A549 (cell line): ENCODE results near the gene SYNPO2. TPM values are rescaled to one million over a fixed set of nuclear protein-coding genes. Genes with fewer than 3 reads are reported as not detected.

Experiments used
- ATAC-seq, 2 experiments: fragments of 200-7000 bp in 1 of 2; fragments of >200 bp in 1 of 2; cut with Nextera tagmentation in 1 of 2; cut with Tn5 transposase in 1 of 2; 3 replicates each; pipeline versions ENCODE4 v1.8.0 to v1.9.1; 2018 to 2020; ENCODE audit warnings: mild to moderate bottlenecking in 1 of 2, moderate library complexity in 1 of 2
- CTCF ChIA-PET: fragments of 300-600 bp; sonication (Branson Sonifier 250); formaldehyde crosslinking; extraction: SDS; loops from one replicate; lab custom pipeline; 2021; ENCODE audit warnings: antibody characterized with exemption, inconsistent platforms; lab: Yijun Ruan, JAX
- POLR2A ChIA-PET: fragments of 350-600 bp; formaldehyde crosslinking; extraction: SDS; loops from one replicate; lab custom pipeline; 2021; ENCODE audit warnings: antibody characterized with exemption, inconsistent platforms; lab: Yijun Ruan, JAX
- DNase-seq, 2 experiments: peaks; one replicate each; pipeline versions ENCODE4 v3.0.0 to v3.0.0-alpha.2; 2011 to 2016; ENCODE audit warnings: low read depth in 1 of 2, low spot score in 1 of 2
- FAIRE-seq: peaks from 2 replicates; lab custom pipeline; 2011; peaks lifted over from hg19 to GRCh38; lab: Jason Lieb, UNC
- H3K27ac ChIP-seq, 2 experiments: fragments of >200 bp; sonication (Bioruptor Twin); formaldehyde crosslinking; 3 replicates each; pipeline ENCODE4 v1.5.1; 2016 to 2017
- H3K4me1 ChIP-seq: fragments of >200 bp; sonication (Bioruptor Twin); formaldehyde crosslinking; 3 replicates; pipeline ENCODE4 v1.6.1; 2016
- H3K4me2 ChIP-seq: fragments of >200 bp; sonication (Bioruptor Twin); formaldehyde crosslinking; 3 replicates; pipeline ENCODE4 v1.6.1; 2016
- H3K4me3 ChIP-seq: fragments of >200 bp; sonication (Bioruptor Twin); formaldehyde crosslinking; 3 replicates; pipeline ENCODE4 v1.5.1; 2016
- H3K9me3 ChIP-seq: fragments of >200 bp; sonication (Bioruptor Twin); formaldehyde crosslinking; 3 replicates; pipeline ENCODE4 v1.6.1; 2016
- ATOH8 ChIP-seq: fragments of 250-450 bp; sonication (Bioruptor Pico); IDR thresholded peaks from 2 replicates; pipeline ENCODE4 v1.5.0; 2020; ENCODE audit warnings: low read depth, mild to moderate bottlenecking, moderate library complexity
- BCL3 ChIP-seq: fragments of >200 bp; sonication (Bioruptor Twin); formaldehyde crosslinking; IDR thresholded peaks from 3 replicates; pipeline ENCODE4 v1.6.1; 2016
- BHLHE40 ChIP-seq: IDR thresholded peaks from 2 replicates; pipeline ENCODE4 v1.6.1; 2012; ENCODE audit warnings: low read depth, low read length, inconsistent platforms
- CBX2 ChIP-seq: fragments of 200-600 bp; sonication (generic); IDR thresholded peaks from 2 replicates; pipeline ENCODE4 v1.6.1; 2016; ENCODE audit warnings: low read depth, mild to moderate bottlenecking, borderline replicate concordance
- CEBPB ChIP-seq, 2 experiments: fragments of >200 bp in 1 of 2; sonication (Bioruptor Twin) in 1 of 2; formaldehyde crosslinking in 1 of 2; IDR thresholded peaks; 2 replicates each; pipeline ENCODE4 v1.6.1; 2012 to 2016
- CHD4 ChIP-seq: fragments of 200-600 bp; sonication (generic); IDR thresholded peaks from 2 replicates; pipeline ENCODE4 v1.6.1; 2016; ENCODE audit warnings: antibody characterized with exemption, mild to moderate bottlenecking, borderline replicate concordance
- EHMT2 ChIP-seq: fragments of 200-600 bp; sonication (generic); IDR thresholded peaks from 2 replicates; pipeline ENCODE4 v1.6.1; 2016; ENCODE audit warnings: antibody characterized with exemption, low read depth, mild to moderate bottlenecking, moderate library complexity
- ESRRA ChIP-seq: fragments of 150-350 bp; IDR thresholded peaks from 2 replicates; pipeline ENCODE4 v1.6.1; 2014; ENCODE audit warnings: mild to moderate bottlenecking, low read length, borderline replicate concordance
- HDAC2 ChIP-seq: fragments of 200-600 bp; sonication (generic); IDR thresholded peaks from 2 replicates; pipeline ENCODE4 v1.6.1; 2016
- HES2 ChIP-seq: fragments of >200 bp; sonication (Bioruptor Twin); formaldehyde crosslinking; IDR thresholded peaks from 2 replicates; pipeline ENCODE4 v1.6.1; 2016
- JUNB ChIP-seq: fragments of >200 bp; sonication (Bioruptor Twin); formaldehyde crosslinking; IDR thresholded peaks from 2 replicates; pipeline ENCODE4 v1.6.1; 2016
- MAFK ChIP-seq: fragments of 450-650 bp; IDR thresholded peaks from 2 replicates; pipeline ENCODE4 v1.6.1; 2014; ENCODE audit not compliant: partially characterized antibody
- MAX ChIP-seq: IDR thresholded peaks from 2 replicates; pipeline ENCODE4 v1.6.1; 2012
- MAZ ChIP-seq: fragments of 150-350 bp; IDR thresholded peaks from 2 replicates; pipeline ENCODE4 v1.6.1; 2014; ENCODE audit warnings: antibody characterized with exemption, low read depth, low read length, borderline replicate concordance
- NPAS2 ChIP-seq: fragments of 250-450 bp; sonication (Bioruptor Pico); IDR thresholded peaks from 2 replicates; pipeline ENCODE4 v1.8.0; 2022; ENCODE audit warnings: mild to moderate bottlenecking, moderate library complexity, borderline replicate concordance
- PHF8 ChIP-seq: fragments of 200-600 bp; sonication (generic); IDR thresholded peaks from 2 replicates; pipeline ENCODE4 v1.6.1; 2016; ENCODE audit warnings: low read depth, mild to moderate bottlenecking, antibody characterized with exemption, moderate library complexity, borderline replicate concordance
- POLR2A ChIP-seq: IDR thresholded peaks from 2 replicates; pipeline ENCODE4 v1.6.1; 2012; ENCODE audit warnings: mild to moderate bottlenecking, low read length
- RAD21 ChIP-seq, 2 experiments: fragments of >200 bp in 1 of 2; sonication (Bioruptor Twin) in 1 of 2; formaldehyde crosslinking in 1 of 2; IDR thresholded peaks in 1 of 2; conservative IDR thresholded peaks in 1 of 2; 2 replicates in 1 of 2; 3 replicates in 1 of 2; pipeline ENCODE4 v1.6.1; 2012 to 2018; ENCODE audit warnings: inconsistent platforms in 1 of 2
- RARB ChIP-seq: fragments of 250-450 bp; sonication (Bioruptor Pico); IDR thresholded peaks from 2 replicates; pipeline ENCODE4 v1.8.0; 2021; ENCODE audit warnings: mild to moderate bottlenecking, moderate library complexity
- RFX5 ChIP-seq: fragments of 450-650 bp; IDR thresholded peaks from 2 replicates; pipeline ENCODE4 v1.7.1; 2014; ENCODE audit warnings: antibody characterized with exemption, mild to moderate bottlenecking, moderate library complexity
- USF2 ChIP-seq: fragments of 450-650 bp; IDR thresholded peaks from 2 replicates; pipeline ENCODE4 v1.6.1; 2014; ENCODE audit warnings: antibody characterized with exemption
- ZC3H11A ChIP-seq: fragments of 450-650 bp; IDR thresholded peaks from 2 replicates; pipeline ENCODE4 v1.6.1; 2014; ENCODE audit warnings: antibody characterized with exemption, mild to moderate bottlenecking
- WGBS: methylation state at CpG from one replicate; pipeline ENCODE4 v1.1.6; 2017; ENCODE audit errors: missing lambda C conversion rate; 5-methylcytosine and 5-hydroxymethylcytosine counted together
- polyA plus RNA-seq, 4 experiments: library from polyadenylated mRNA; depleted of rRNA in 3 of 4; stranded (reverse); fragments of >200 nt; fragmentation: RNase III in 1 of 4; extraction: RNeasy Plus Mini Kit Qiagen cat#74134 plus additional on column Dnase treatment in 1 of 4; gene quantifications; 2 replicates in 3 of 4; 3 replicates in 1 of 4; pipeline ENCODE4 v1.2.3, GENCODE V29; 2011 to 2017

The SYNPO2 gene
- polyA plus RNA-seq, 2 of the 4 experiments (the other 2 are of a cell fraction), result 2.5 to 8.8 TPM

- TF ChIP-seq BCL3, result no peak
- TF ChIP-seq, all 56 proteins: peak for 6
Measured at GRCh38 chr4:119025916-119026661, 137.4 kb downstream of the SYNPO2 start (continued).

GRCh38 chr4:119026662-119027444 is 138.2 kb downstream of the SYNPO2 start:
- WGBS, result 4% methylated on average over 21 of the region's 22 CpGs

More at GRCh38 chr4:119026662-119027444, 138.2 kb downstream of the SYNPO2 start:
- POLR2A ChIA-PET, result interaction anchor here (2.3 kb wide), 1 partner anchor 186 kb away, joined by 17 read pairs; the partner anchor contains the start of gene USP53
- FAIRE-seq, result no peak
- TF ChIP-seq BCL3 (no peak), HDAC2 (no peak), RFX5 (no peak), MAZ (no peak), POLR2A (peak; percentile 12; the same call in 1 of the 2 replicates), CEBPB (IDR thresholded peaks at IDR 0.05) (no peak), CHD4 (no peak), NPAS2 (no peak), PHF8 (no peak), ATOH8 (CRISPR knock-in tag) (no peak), RARB (no peak), BHLHE40 (no peak), EHMT2 (no peak), ZC3H11A (no peak), MAFK (no peak), CBX2 (no peak), MAX (no peak; the same call in none of the 2 replicates), HES2 (no peak), JUNB (no peak), ESRRA (no peak), USF2 (peak; percentile 59), RAD21 (conservative IDR thresholded peaks at IDR 0.05 in 1 of 2, IDR thresholded peaks at IDR 0.05 in 1 of 2) (0 out of 5 replicates have a peak, but pooled peaks of 1 of the 2 experiments have one; percentile 14)
- TF ChIP-seq, all 56 proteins: peak for 3
- H3K4me1 ChIP-seq, result peaks cover 27% of the 10 kb centered on the region
- ATAC-seq (peak; percentile 92), DNase-seq (peak; percentile 28 to 53)
- H3K9me3 ChIP-seq, result no peaks in the 10 kb centered on the region
- CTCF ChIA-PET, result interaction anchor here (0.7 to 2.6 kb wide), 5 partner anchors 9 to 273 kb away, joined by 3 to 9 read pairs (median 4); a partner anchor contains a TSS
- peak overlapping the region; percentile 91 to 93 for H3K27ac ChIP-seq
- peak overlapping the region; percentile 90 for H3K4me2 ChIP-seq
- H3K4me3 ChIP-seq, result peak overlapping the region; percentile 42
